HG03064 (cell line): ENCODE measurements around the gene HOXA7.

ENCODE experiments used
- ATAC-seq: cut with Tn5 transposase; IDR thresholded peaks from one replicate; pipeline ENCODE4 v1.9.1; 2021; ENCODE audit warnings: low read depth; ENCODE audit not compliant: unreplicated experiment

Gene HOXA7

GRCh38 chr7:27124096-27124901 lies 32.2 kb downstream of the HOXA7 start:
- ATAC-seq, result no peak

- no peak for ATAC-seq
Observed at GRCh38 chr7:27123477-27124053, 32.9 kb downstream of the HOXA7 start.

- no peak for ATAC-seq
Observed at GRCh38 chr7:27123007-27123476, 33.4 kb downstream of the HOXA7 start.

GRCh38 chr7:27122077-27122910 lies 34.2 kb downstream of the HOXA7 start:
- ATAC-seq, result no peak

GRCh38 chr7:27121684-27122076 lies 34.8 kb downstream of the HOXA7 start:
- ATAC-seq, result no peak

GRCh38 chr7:27119412-27119911 lies 37.0 kb downstream of the HOXA7 start:
- ATAC-seq, result no peak

GRCh38 chr7:27118580-27118979 lies 37.9 kb downstream of the HOXA7 start:
- ATAC-seq, result no peak

GRCh38 chr7:27117887-27118491 lies 38.5 kb downstream of the HOXA7 start:
- ATAC-seq, result no peak

- no peak for ATAC-seq
Observed at GRCh38 chr7:27116962-27117886, 39.3 kb downstream of the HOXA7 start.

- no peak for ATAC-seq
Observed at GRCh38 chr7:27116031-27116961, 40.2 kb downstream of the HOXA7 start.

- no peak for ATAC-seq
Observed at GRCh38 chr7:27115221-27116026, 41.1 kb downstream of the HOXA7 start.

GRCh38 chr7:27114881-27115220 lies 41.6 kb downstream of the HOXA7 start:
- ATAC-seq, result no peak

GRCh38 chr7:27113991-27114769 lies 42.3 kb downstream of the HOXA7 start:
- no peak for ATAC-seq

- ATAC-seq, result no peak
Observed at GRCh38 chr7:27112955-27113949, 43.2 kb downstream of the HOXA7 start.

- ATAC-seq, result no peak
Observed at GRCh38 chr7:27112361-27112760, 44.1 kb downstream of the HOXA7 start.

- no peak for ATAC-seq
Observed at GRCh38 chr7:27111751-27112277, 44.7 kb downstream of the HOXA7 start.
